ENCODE data around the gene ACVR1B. TPM values are rescaled to one million over a fixed set of nuclear protein-coding genes. Genes with fewer than 3 reads are reported as not detected.

Gene ACVR1B
- total and polyA plus RNA-seq, 2 donors (not counting 3 experiments of a cell fraction or from before 2014, with no cell fraction given) = 29.0 to 33.7 TPM

- FAIRE-seq = no peak
- intact Hi-C loops (cut with micrococcal nuclease) (no loop called here), dilution Hi-C loops (cut with MboI; ENCODE audit: extremely low pct_ligation_motif_present, low sequenced_read_pairs) (no loop called here)
- H3K36me3 ChIP-seq (ENCODE audit: control insufficient read depth in 2 of 2, extremely low read depth in 1 of 2, insufficient read depth in 2 of 2, low read length in 2 of 2) = peaks cover 16 to 22% of the 10 kb centered on the region in 2 experiments
- H4K20me1 ChIP-seq (replicated peaks; ENCODE audit: control insufficient read depth, extremely low read depth, insufficient read depth, low read length) = no peaks in the 10 kb centered on the region
- peaks cover 14% of the 10 kb centered on the region for H3K4me1 ChIP-seq (ENCODE audit: control insufficient read depth, extremely low read depth, insufficient read depth, low read length)
- no peaks in the 10 kb centered on the region for H3K9me1 ChIP-seq (replicated peaks; ENCODE audit: control insufficient read depth, extremely low read depth, insufficient read depth, low read length)
- H2AFZ ChIP-seq (ENCODE audit: low read depth, low read length) = no peak overlapping the region
- no peak for DNase-seq (ENCODE audit: low read depth, low spot score)
- H3K27me3 ChIP-seq (ENCODE audit: control insufficient read depth in 2 of 2, insufficient read depth in 2 of 2, low read length in 2 of 2) = no peaks in the 10 kb centered on the region
- no peaks in the 10 kb centered on the region for H3K9me3 ChIP-seq (replicated peaks; ENCODE audit: control insufficient read depth, insufficient read depth, low read length)
- no TSS peak for BruUV-seq (replicated peaks)
- no peak overlapping the region for H3K27ac ChIP-seq (ENCODE audit: insufficient read depth, low read depth, low read length)
- ChIA-PET CTCF (interaction anchor here (2.2 to 13.1 kb wide), 2 partner anchors 13 to 25 kb away, joined by 9 to 946 read pairs; partner anchors contain the start of gene TAMALIN), POLR2A (interaction anchor here (0.7 to 12.4 kb wide), 3 partner anchors 9 to 14 kb away, joined by 3 to 221 read pairs (median 30); partner anchors contain the start of gene TAMALIN)
- no peak for TF ChIP-seq POLR2AphosphoS5 (IDR thresholded peaks at IDR 0.05; ENCODE audit: insufficient read depth, low read depth, low read length)
- no peak for TF ChIP-seq POLR2A (IDR thresholded peaks at IDR 0.05; ENCODE audit: low read depth, low read length)
- no peak for TF ChIP-seq EZH2 (IDR thresholded peaks at IDR 0.05; ENCODE audit: borderline replicate concordance, low read depth, low read length, severe bottlenecking)
- TF ChIP-seq JUN (IDR thresholded peaks at IDR 0.05; ENCODE audit: borderline replicate concordance, insufficient read depth, insufficient read length, low read depth) = no peak
- TF ChIP-seq MAX (IDR thresholded peaks at IDR 0.05; ENCODE audit: insufficient read depth, insufficient read length) = no peak
- no peak for TF ChIP-seq MYC (IDR thresholded peaks at IDR 0.05; ENCODE audit: low read depth, low read length)
- H3K4me2 ChIP-seq (ENCODE audit: insufficient read depth, low read length) = no peak overlapping the region
- no peak overlapping the region for H3K9ac ChIP-seq (replicated peaks; ENCODE audit: extremely low read depth, insufficient read depth, low read length)
- H3K4me3 ChIP-seq (replicated peaks in 1 of 3; ENCODE audit: insufficient read depth in 1 of 3, low read depth in 1 of 3, low read length in 3 of 3) = no peak overlapping the region
- H3K79me2 ChIP-seq (ENCODE audit: control insufficient read depth, insufficient read depth, low read length) = no peaks in the 10 kb centered on the region
Measured at GRCh38 chr12:52018433-52019112, 67.1 kb downstream of the ACVR1B start.
